ENCODE results near the gene NUDT17.

NUDT17 gene

GRCh38 chr1:145892486-145893087 is 47.2 kb downstream of the NUDT17 start:
- Histone ChIP-seq H3F3A (ENCODE audit: insufficient read depth) (no peaks in the 10 kb centered on the region), H3K9ac (ENCODE audit: low read length) (no peak overlapping the region)

GRCh38 chr1:145893306-145894055 is 48.1 kb downstream of the NUDT17 start:
- no peak overlapping the region for H3K4me2 ChIP-seq (ENCODE audit: low read depth, low read length, poor library complexity, severe bottlenecking)
- no peaks in the 10 kb centered on the region for H3K36me3 ChIP-seq (ENCODE audit: low read length)
- no peaks in the 10 kb centered on the region for H3K27me3 ChIP-seq (ENCODE audit: low read length)
- no peaks in the 10 kb centered on the region for H3K9me3 ChIP-seq (ENCODE audit: insufficient read depth, low read length)
- H3K4me3 ChIP-seq (ENCODE audit: insufficient read depth, low read length, poor library complexity, severe bottlenecking) = no peak overlapping the region
- H3K27ac ChIP-seq (ENCODE audit: low read depth, low read length) = no peak overlapping the region
- no peaks in the 10 kb centered on the region for H3K9me2 ChIP-seq (replicated peaks; ENCODE audit: insufficient read depth, low read length)
- no peak overlapping the region for H2AFZ ChIP-seq (ENCODE audit: low read depth, low read length, severe bottlenecking)
- no peaks in the 10 kb centered on the region for H3K79me2 ChIP-seq (ENCODE audit: insufficient read depth, low read length)
- H4K20me1 ChIP-seq (ENCODE audit: low read depth, low read length) = no peaks in the 10 kb centered on the region
- TF ChIP-seq EZH2phosphoT487 (conservative IDR thresholded peaks at IDR 0.05; ENCODE audit: low read length) (no peak), CTCF (IDR thresholded peaks at IDR 0.05; ENCODE audit: insufficient read depth, low read length, poor library complexity, severe bottlenecking) (no peak)
- H3K9ac ChIP-seq (ENCODE audit: low read length) = no peak overlapping the region
- H3F3A ChIP-seq (ENCODE audit: insufficient read depth) = no peaks in the 10 kb centered on the region

More at GRCh38 chr1:145892486-145893087, 47.2 kb downstream of the NUDT17 start:
- Histone ChIP-seq H3K9me3 (ENCODE audit: insufficient read depth, low read length) (no peaks in the 10 kb centered on the region), H3K4me2 (ENCODE audit: low read depth, low read length, poor library complexity, severe bottlenecking) (no peak overlapping the region), H3K36me3 (ENCODE audit: low read length) (no peaks in the 10 kb centered on the region), H3K4me3 (ENCODE audit: insufficient read depth, low read length, poor library complexity, severe bottlenecking) (no peak overlapping the region), H4K20me1 (ENCODE audit: low read depth, low read length) (no peaks in the 10 kb centered on the region), H3K27ac (ENCODE audit: low read depth, low read length) (no peak overlapping the region), H3K9me2 (replicated peaks; ENCODE audit: insufficient read depth, low read length) (no peaks in the 10 kb centered on the region), H3K27me3 (ENCODE audit: low read length) (no peaks in the 10 kb centered on the region), H2AFZ (ENCODE audit: low read depth, low read length, severe bottlenecking) (no peak overlapping the region), H3K79me2 (ENCODE audit: insufficient read depth, low read length) (no peaks in the 10 kb centered on the region)
- TF ChIP-seq EZH2phosphoT487 (conservative IDR thresholded peaks at IDR 0.05; ENCODE audit: low read length) = no peak
- no peak for TF ChIP-seq CTCF (IDR thresholded peaks at IDR 0.05; ENCODE audit: insufficient read depth, low read length, poor library complexity, severe bottlenecking)

- H3K9ac ChIP-seq (ENCODE audit: low read length) = no peak overlapping the region
- no peak overlapping the region for H3K27ac ChIP-seq (ENCODE audit: low read depth, low read length)
- no peaks in the 10 kb centered on the region for H3K9me2 ChIP-seq (replicated peaks; ENCODE audit: insufficient read depth, low read length)
- no peaks in the 10 kb centered on the region for H3K79me2 ChIP-seq (ENCODE audit: insufficient read depth, low read length)
- H4K20me1 ChIP-seq (ENCODE audit: low read depth, low read length) = no peaks in the 10 kb centered on the region
- no peaks in the 10 kb centered on the region for H3F3A ChIP-seq (ENCODE audit: insufficient read depth)
- H3K27me3 ChIP-seq (ENCODE audit: low read length) = no peaks in the 10 kb centered on the region
- H3K9me3 ChIP-seq (ENCODE audit: insufficient read depth, low read length) = no peaks in the 10 kb centered on the region
- H2AFZ ChIP-seq (ENCODE audit: low read depth, low read length, severe bottlenecking) = no peak overlapping the region
- no peak overlapping the region for H3K4me3 ChIP-seq (ENCODE audit: insufficient read depth, low read length, poor library complexity, severe bottlenecking)
- H3K4me2 ChIP-seq (ENCODE audit: low read depth, low read length, poor library complexity, severe bottlenecking) = no peak overlapping the region
- H3K36me3 ChIP-seq (ENCODE audit: low read length) = no peaks in the 10 kb centered on the region
- TF ChIP-seq EZH2phosphoT487 (conservative IDR thresholded peaks at IDR 0.05; ENCODE audit: low read length) = no peak
- TF ChIP-seq CTCF (IDR thresholded peaks at IDR 0.05; ENCODE audit: insufficient read depth, low read length, poor library complexity, severe bottlenecking) = no peak
Observed at GRCh38 chr1:145895471-145895870, 50.0 kb downstream of the NUDT17 start.
